ENCODE results near the gene CREB3L1.
A peak's percentile ranks its signal among the peaks of the same experiment; 100 is the strongest.
"Not testable (repeated sequence)": the region's sequence is repeated elsewhere in the genome, so short reads cannot be mapped to it uniquely, and the experiment has no call there.

Gene CREB3L1

DNA sequence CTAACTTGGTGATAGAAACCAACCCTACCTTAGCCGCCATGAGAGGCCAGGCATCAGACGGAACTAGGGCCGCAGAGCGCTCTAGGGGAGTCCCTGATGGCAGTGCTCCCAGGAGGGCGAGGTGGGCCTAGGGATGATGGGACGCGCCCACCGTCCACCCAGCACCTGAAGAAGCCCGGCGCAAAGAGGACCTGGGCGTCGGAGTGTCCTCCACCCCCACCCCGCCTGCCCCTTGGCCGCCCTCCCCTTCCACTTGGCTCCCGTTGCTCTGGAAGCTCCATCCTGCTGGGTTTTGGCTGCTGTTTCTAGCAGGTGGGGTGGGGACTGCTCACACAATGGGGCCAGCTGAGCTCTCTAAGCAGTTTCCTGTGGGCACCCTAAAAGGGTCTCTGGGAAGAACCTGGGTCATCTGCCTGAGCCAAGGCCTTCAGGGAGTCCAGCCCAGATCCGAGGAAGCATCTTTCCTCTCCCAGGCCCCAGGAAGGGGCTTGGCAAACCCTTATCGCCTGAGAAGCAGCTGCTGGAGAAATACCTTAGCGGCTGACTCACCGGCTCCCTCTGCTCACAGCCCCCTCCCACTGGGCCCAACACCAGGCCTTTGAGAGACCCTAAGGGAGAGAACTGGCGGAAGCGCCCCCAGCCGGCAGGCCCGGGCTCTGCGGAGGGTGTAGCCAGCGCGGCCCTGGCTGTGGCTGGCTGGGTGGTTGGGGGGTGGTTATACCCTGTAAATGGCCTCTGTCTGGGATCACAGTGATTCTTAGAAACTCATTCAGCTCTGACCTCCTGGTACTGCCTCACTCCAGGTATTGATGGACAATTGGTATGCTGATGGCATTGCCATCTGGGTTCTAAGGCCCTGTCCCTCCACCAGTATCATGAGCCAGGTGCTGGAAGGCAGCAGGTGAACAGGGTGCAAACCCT, 19.3 kb downstream of the CREB3L1 start:
- DNase-seq (ENCODE audit: low read depth) = no peak

DNA sequence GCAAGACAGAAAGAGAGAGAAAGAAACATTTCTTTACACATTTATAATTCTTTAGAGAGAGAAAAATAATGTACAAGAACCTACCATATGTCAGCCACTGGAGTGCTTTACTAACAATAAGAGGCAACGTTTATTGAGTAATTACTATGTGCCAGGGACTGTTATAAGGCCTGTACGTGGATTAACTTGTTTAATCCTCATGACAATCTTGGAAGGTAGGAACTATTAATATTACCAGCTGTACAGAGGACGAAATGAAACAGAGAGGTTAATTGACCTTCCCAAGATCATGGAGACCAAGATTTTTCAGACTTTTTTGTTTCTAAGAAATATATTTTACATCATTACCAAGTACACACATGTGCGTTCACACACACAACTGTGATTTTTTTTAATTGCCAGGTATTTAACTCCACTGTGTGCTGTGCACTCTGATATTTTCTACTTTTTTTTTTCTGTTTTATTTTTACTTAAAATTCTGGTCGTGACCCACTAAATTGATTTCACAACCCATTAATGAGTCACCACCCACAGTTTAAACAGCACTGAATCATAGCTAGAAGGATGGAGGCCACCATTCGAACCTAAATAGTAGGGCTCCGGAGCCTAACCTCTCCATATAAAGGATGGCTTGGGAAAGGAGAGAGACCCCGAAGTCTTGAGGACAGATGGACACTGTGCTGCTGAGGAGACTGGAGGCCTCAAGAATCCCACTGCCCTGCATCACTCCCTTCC, 21.4 kb downstream of the CREB3L1 start:
- no peak for DNase-seq (ENCODE audit: low read depth)

DNA sequence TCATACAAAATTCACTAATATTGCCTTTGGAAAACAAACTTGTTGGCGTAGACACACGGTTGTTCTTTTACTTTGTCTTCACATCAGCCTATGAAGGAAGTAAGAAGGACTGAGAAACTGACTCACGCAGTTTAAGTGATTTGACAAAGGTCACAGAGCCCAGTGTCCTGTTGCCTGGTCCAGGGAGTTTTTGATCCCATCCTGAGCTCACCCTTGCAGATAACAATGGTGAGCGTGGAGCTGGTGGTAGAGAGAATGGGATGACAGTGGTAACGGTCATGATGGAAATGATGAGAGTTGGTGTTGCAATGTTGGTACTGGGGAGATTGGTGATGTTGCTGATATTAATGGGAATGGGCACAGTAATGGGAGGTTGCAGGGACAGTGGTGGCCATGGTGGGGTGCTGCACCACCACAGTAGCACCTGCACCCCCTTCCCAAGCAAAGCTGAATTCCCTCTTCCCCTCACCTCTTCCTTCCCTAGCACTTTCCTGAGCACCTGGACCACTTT, 22.0 kb downstream of the CREB3L1 start:
- DNase-seq (ENCODE audit: low read depth) = no peak

DNA sequence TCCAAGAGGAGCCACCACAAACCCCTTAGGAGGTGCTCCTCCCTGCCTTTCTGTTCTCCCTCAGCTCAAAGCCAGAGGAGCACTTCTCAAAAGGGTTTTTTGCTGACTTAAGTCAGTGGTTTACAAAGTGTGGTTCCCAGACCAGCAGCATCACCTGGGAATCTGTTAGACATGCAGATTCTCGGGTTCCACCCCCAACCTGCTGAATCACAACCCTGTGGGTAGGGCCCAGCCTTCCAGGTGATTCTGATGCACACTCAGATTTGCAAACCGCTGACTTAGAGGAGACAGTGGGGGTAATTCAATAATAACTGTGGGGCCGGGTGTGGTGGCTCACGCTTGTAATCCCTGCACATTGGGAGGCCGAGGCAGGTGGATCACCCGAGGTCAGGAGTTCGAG, 22.8 kb downstream of the CREB3L1 start:
- no peak for DNase-seq (ENCODE audit: low read depth)

DNA sequence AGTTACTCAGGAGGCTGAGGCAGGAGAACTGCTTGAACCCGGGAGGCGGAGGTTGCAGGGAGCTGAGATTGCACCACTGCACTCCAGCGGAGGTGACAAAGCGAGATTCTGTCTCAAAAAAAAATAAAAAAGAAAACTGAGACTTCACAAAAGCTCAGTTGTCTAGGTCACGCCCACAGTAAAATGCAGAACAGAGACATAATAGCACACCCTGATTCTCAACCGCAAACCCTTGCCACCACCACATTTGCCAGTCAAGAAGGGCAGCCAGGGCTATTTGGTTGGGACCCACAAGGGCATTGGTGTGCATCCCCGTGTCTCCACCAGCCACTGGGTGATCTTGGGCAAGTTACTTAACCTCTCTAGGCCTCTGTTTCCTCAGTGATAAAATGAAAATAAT, 25.4 kb downstream of the CREB3L1 start:
- no peak for DNase-seq (ENCODE audit: low read depth)

DNA sequence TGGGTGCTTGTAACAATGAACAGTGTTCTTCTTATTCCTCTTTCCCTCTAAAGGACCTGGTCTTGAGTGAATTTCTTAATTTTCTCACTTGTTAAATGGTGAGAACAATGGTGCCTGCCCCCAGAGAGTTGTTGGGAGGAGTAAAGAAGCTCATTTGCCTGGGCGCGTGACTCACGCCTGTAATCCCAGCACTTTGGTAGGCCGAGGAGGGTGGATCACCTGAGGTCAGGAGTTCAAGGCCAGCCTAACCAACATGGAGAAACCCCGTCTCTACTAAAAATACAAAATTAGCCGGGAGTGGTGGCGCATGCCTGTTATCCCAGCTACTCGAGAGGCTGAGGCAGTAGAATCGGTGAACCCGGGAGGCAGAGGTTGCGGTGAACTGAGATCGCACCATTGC, 26.6 kb downstream of the CREB3L1 start:
- not testable (repeated sequence) for DNase-seq (ENCODE audit: low read depth)

DNA sequence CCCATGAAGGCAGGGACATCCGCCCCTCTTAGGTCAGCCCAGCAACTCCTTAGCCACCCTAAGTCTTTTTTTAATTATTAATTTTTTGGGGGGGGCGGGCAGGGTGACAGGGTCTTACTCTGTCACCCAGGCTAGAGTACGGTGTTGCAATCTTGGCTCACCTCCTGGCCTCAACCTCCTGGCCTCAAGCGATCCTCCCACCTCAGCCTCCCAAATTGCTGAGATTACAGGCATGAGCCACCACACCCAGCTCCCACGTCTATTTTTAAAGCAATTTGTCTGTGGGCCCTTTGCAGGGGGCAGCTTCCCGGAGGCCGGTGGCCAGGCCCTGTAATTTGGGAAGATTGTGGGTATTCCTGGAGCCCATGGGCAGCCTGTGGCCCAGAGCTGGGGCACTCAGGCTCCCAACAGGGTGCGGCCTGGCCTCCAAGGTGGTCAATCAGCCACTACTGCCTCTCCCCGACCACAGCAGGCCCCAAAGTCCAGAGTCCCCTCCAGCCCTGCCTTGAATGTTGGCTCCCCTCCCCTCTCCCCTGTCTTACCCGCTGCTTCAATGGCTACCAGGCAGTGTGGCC, 27.2 kb downstream of the CREB3L1 start:
- no peak for DNase-seq (ENCODE audit: low read depth)

DNA sequence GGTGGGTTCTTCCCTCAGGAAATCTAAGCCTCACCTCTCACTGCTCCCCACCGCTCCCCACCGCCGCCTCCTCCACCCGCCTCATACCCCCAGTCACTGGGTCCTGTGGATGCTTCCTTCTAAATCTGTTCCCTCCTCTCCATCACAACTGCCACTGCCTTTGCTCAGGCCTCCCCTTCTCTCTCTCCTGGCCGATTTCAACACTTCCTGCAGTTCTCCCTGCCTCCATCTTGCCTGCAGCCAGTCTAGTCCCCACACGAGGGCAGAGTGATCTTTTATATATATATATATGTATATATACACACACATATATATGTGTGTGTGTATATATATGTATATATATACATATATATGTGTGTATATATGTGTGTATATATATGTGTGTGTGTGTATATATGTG, 27.8 kb downstream of the CREB3L1 start:
- DNase-seq (ENCODE audit: low read depth) = no peak

DNA sequence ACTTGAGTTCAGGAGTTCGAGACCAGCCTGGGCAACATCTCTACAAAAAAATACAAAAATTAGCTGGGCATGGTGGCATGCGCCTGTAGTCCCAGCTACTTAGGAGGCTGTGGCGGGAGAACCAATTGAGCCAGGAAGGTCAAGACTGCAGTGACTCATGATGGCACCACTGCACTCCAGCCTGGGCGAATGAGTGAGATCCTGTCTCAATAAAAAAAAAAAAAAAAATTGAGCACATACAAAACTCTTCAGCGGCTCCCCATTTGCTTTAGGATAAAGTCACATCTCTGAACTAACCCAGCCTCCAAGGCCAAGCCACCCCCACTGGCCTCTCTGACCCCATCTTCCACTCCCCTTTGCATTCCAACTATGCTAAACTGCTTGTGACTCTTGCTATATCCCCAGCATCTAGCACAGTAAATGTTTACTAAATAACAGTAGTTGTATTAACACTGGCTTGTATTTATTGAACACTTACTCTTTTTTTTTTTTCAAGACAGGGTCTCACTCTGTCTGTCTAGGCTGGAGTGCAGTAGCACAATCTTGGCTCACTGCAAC, 28.9 kb downstream of the CREB3L1 start:
- no peak for DNase-seq (ENCODE audit: low read depth)

DNA sequence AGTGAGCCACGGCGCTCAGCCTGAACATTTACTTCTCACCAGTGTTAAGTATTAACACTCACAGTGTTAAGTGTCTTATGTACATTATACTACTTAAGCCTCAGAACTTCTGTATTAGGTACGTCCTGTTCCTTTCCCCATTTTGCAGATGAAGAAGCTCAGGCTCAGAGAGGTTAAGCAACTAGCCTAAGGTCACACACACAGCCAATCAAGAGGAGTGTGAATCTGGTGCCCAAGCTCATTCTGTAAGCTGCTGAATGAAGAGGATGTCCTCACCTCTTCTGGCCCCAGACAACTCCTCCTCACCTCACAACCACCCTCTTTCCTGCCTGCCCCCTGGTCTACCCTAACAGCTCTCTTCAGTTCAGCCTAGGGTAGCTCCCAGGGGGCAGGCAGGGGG, 29.9 kb downstream of the CREB3L1 start:
- no peak for DNase-seq (ENCODE audit: low read depth)

DNA sequence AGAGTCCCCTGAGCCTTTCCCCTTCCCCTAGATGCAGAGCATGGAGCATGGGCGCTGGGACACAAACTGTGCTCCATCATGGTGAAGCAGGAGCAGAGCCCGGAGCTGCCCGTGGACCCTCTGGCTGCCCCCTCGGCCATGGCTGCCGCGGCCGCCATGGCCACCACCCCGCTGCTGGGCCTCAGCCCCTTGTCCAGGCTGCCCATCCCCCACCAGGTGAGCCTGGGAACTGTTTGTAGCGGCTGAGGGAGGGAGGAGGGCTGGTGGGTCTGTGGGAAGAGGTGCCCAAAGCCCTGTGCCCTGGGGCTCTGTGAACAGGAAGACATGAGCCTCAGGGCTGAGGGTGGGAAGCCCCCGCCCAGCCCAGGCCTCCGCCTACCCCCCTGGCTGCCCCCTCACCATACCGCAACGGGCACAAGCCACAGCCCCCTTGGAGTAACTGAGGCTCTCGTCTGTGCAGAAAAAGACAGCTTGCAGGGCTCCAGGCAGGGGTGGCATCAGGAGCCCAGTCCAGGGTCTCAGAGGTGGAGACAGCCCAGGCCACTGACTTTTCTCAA, 30.4 kb downstream of the CREB3L1 start:
- DNase-seq (ENCODE audit: low read depth) = no peak

DNA sequence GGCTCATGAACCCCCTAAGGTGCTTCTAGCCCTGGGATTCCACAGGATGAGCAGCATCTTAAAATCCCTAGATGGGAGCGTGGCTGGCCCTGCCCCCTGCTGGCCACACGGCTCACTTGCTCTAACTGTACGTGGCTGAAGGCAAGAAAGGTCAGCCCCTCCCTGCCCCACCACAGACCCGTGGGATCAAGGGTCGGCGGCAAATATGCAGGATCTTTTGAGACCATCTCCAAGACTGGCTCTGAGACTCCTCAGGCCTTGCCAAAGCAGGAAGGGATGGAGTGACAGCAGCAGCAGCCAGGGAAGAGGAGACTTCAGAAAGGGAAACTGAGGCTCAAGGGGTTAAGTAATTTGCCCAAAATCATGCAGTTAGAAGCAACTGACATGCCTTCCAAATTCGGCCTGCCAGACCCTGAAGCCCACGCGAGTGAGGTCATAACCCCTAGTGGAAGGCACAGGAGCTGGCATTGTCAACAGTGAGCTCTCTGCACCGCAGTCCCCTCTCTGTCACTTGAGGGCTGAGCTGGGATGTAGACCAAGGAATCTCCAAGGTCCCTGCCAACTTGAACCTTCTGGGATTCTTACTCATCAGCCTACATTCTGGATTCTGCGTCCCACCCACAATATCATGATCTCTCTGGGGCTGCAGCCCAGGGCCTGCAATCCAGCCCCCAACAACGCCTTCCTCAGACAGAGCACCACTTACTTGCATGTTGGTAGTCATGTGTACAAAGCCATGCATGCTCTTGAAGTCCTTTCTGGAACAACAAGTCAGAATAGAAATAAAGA, 31.4 kb downstream of the CREB3L1 start:
- peak; percentile 55 for DNase-seq (ENCODE audit: low read depth)

DNA sequence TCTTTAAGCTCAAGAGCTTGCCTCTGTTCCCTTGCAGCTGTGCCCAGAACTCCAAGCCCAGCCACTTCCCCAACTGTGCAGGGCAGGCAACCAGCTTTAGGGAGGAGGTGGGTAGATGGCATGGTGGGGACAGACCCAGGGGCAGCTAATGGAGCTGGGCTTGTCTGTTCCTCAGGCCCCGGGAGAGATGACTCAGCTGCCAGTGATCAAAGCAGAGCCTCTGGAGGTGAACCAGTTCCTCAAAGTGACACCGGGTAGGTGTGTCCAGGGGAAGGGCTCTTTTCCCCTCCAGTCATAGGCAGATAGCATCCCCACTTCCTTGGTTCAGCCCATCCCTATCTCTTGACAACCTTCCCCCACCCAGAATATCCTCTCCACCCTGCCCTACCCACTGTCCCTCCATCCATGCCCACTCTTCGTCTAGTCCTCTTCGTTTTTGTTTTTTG, 32.4 kb downstream of the CREB3L1 start:
- no peak for DNase-seq (ENCODE audit: low read depth)

DNA sequence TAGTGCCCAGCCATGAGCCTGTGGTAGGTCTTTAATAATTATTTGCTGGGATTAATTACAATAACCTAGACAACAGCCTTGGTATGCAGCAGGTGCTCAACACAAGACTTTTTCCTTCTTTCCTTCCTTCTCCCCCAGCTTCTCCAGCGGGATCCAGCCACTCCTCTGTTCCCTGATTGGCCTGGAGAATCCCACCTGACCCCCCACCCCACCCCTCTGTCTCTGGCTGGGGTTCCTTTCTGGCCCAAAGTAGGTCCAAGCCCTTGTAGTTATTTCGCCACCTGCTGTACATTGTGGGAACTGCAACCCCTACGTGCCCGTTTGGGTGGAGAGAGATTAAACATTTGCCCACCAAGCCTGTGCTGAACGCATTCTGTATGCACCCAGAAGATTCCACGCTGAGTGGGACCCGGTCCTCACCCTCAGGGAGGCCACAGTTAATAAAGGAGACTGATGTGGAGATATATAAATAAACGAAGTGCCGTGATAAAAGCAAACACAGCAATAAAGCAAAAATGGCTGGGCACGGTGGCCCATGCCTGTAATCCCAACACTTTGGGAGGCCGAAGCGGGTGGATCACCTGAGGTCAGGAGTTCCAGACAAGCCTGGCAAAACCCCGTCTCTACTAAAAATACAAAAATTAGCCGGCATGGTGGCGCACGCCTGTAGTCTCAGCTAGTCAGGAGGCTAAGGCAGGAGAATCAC, 37.7 kb downstream of the CREB3L1 start:
- DNase-seq (ENCODE audit: low read depth) = peak; percentile 69

DNA sequence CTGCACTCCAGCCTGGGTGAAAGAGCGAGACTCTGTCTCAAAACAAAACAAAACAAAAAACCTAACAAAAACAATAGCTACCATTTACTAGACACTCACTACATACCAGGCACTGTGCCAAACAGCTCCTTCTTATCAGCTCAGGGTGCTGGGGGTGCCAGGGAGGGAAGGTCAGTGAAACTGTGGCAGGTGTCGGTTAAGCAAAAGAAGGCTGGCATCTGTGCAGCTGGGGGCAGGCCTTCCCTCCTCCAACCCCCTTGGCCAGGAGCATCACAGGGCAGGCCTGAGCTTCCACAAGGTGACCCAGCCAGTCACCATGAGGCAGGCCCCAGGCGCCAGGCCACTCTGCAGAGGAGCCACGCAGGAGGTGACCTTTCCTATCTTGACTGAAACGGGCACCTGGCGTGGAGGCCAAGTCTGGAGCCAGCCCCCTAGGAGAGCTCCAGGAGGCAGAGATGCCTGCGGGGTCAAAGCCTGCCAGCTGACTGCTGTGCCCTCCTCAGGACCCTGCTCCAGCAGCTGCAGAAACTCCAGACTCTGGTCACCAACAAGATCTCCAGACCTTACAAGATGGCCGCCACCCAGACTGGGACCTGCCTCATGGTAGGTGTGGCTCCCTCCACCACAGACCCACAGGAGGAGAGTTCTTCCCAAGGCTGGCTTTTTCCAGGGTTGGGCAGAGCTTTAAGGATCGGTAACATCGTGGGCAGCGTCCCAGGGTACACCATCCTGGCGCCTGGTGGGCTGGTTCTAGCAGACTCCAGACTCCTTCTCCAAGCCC, 38.5 kb downstream of the CREB3L1 start:
- no peak for DNase-seq (ENCODE audit: low read depth)

DNA sequence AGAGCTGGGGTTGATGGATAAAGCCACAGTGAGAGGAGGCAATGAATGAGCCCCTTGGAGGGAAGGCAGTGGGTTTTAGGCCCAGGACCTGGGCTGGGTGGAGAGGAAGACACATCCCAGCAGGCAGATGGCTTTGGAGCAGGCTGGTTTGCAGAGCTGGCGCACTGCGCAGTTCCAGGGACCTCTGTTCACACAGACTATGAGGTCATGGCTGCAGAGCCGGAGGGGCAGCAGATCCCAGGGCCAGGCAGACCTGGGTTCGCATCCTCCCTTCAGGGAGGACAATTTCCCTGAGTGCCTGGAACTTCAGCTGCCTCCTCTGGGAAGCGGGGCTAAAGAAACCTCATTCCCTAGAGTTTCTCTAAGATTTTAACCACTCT, 41.6 kb downstream of the CREB3L1 start:
- no peak for DNase-seq (ENCODE audit: low read depth)

DNA sequence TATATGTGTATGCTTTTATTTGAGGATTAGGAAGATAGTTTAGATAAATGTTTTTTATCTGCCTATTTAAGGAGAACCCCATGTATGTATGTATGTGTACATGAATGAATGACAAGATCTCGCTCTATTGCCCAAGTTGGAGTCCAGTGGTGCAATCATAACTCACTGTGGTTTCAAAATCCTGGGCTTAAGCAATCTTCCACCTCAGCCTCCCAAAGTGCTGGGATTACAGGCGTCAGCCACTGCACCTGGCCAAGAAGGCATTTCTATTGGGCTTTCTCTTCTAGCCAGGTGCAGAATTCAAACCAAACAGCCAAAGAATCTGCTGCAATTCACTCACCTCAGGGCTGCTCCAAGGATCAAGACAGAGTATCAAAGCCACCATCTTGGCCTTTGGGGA, 44.3 kb downstream of the CREB3L1 start:
- DNase-seq (ENCODE audit: low read depth) = no peak

DNA sequence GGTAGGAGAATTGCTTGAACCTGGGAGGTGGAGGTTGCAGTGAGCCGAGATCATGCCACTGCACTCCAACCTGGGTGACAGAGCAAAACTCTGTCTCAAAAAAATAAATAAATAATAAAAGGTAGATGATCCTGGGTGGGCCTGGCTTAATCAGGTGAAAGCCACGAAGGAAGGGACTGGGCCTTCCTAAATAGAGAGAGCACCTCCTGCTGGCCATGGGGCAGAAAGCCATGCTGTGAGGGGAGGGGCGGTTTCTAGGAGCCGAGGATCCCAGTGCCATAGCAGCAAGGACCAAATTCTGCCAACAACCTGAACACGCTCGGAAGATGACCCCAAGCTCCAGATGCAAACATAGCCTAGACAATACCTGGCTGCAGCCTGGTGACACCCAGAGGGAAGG, 45.3 kb downstream of the CREB3L1 start:
- DNase-seq (ENCODE audit: low read depth) = no peak

DNA sequence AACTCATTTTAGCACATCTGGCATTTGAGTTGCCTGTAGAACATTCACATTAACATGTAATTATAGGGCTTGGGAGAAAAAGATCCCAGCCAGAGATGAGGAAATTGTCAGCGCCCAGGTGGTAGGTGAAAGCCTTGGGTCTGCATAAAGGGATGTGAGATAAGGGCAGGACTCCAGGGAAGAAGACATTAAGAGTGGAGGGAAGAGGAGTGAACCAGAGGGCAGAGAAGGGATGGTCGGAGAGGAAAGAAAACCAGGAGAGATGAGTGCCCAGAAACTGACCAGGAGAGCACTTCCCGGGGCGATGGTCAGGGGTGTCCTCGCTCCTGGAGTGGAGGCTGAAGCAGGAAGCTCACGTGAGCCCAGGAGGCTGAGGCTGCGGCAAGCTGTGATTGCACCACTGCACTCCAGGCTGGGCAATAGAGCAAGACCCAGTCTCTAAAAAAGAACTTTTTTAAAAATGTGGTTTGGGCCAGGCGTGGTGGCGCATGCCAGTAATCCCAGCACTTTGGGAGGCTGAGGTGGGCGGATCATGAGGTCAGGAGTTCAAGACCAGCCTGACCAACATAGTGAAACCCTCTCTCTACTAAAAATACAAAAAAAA, 49.5 kb downstream of the CREB3L1 start:
- no peak for DNase-seq (ENCODE audit: low read depth)

Measured in activated T-cell treated with anti-CD3 and anti-CD28 coated beads for 1 hour (primary cell).